Measurements from ENCODE around the gene SOCS6. TPM values are rescaled to one million over a fixed set of nuclear protein-coding genes. Genes with fewer than 3 reads are reported as not detected.

SOCS6 gene
- total and polyA plus RNA-seq, 2 donors (not counting 3 experiments of a cell fraction or from before 2014, with no cell fraction given), result 8.6 to 15.0 TPM

DNA sequence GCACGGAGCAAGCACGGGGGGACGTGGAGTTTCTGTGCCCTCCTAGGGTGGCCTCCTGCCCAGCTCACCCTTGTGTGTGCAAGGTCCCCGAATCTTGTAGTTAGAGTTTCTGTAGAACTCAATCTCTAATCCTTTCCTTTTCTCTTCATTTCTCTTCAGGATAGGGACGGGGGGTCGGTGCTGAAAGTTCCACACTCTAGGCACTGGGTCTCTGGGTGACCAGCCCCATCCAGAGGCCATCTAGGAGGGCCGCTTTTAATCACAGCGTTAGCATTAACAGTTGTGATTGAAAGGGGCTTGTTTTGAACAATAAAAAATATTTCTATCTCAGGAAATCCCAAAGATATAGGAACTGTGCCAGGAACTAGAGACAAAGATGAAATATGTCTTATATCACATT lies 10.5 kb downstream of the SOCS6 start:
- ChIA-PET POLR2A (no interaction called here), CTCF (no interaction called here)
- no peak overlapping the region for H3K9ac ChIP-seq (replicated peaks; ENCODE audit: extremely low read depth, insufficient read depth, low read length)
- no peaks in the 10 kb centered on the region for H3K27me3 ChIP-seq (ENCODE audit: control insufficient read depth in 2 of 2, insufficient read depth in 2 of 2, low read length in 2 of 2)
- dilution Hi-C loops (cut with MboI; ENCODE audit: extremely low pct_ligation_motif_present, low sequenced_read_pairs), result no loop called here
- no peak overlapping the region for H3K4me3 ChIP-seq (replicated peaks in 1 of 3; ENCODE audit: insufficient read depth in 1 of 3, low read depth in 1 of 3, low read length in 3 of 3)
- peaks cover 97% of the 10 kb centered on the region for H3K79me2 ChIP-seq (ENCODE audit: control insufficient read depth, insufficient read depth, low read length)
- no peak overlapping the region for H3K4me2 ChIP-seq (ENCODE audit: insufficient read depth, low read length)
- no peaks in the 10 kb centered on the region for H3K9me1 ChIP-seq (replicated peaks; ENCODE audit: control insufficient read depth, extremely low read depth, insufficient read depth, low read length)
- no TSS peak for BruUV-seq (replicated peaks)
- H2AFZ ChIP-seq (ENCODE audit: low read depth, low read length), result no peak overlapping the region
- DNase-seq (ENCODE audit: low read depth, low spot score) (no peak), FAIRE-seq (no peak)
- intact Hi-C loops (cut with micrococcal nuclease), result loop anchor here (5.0 kb wide), 1 partner anchor 33 kb away; no protein-coding TSS in a partner anchor
- H3K27ac ChIP-seq (ENCODE audit: insufficient read depth, low read depth, low read length), result no peak overlapping the region
- TF ChIP-seq, protein P1, sequence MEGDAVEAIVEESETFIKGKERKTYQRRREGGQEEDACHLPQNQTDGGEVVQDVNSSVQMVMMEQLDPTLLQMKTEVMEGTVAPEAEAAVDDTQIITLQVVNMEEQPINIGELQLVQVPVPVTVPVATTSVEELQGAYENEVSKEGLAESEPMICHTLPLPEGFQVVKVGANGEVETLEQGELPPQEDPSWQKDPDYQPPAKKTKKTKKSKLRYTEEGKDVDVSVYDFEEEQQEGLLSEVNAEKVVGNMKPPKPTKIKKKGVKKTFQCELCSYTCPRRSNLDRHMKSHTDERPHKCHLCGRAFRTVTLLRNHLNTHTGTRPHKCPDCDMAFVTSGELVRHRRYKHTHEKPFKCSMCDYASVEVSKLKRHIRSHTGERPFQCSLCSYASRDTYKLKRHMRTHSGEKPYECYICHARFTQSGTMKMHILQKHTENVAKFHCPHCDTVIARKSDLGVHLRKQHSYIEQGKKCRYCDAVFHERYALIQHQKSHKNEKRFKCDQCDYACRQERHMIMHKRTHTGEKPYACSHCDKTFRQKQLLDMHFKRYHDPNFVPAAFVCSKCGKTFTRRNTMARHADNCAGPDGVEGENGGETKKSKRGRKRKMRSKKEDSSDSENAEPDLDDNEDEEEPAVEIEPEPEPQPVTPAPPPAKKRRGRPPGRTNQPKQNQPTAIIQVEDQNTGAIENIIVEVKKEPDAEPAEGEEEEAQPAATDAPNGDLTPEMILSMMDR (IDR thresholded peaks at IDR 0.05; ENCODE audit: extremely low read depth in 1 of 2, insufficient read depth in 1 of 2, low read depth in 1 of 2, low read length in 2 of 2), result no peak
- TF ChIP-seq, protein P2, sequence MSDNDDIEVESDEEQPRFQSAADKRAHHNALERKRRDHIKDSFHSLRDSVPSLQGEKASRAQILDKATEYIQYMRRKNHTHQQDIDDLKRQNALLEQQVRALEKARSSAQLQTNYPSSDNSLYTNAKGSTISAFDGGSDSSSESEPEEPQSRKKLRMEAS (IDR thresholded peaks at IDR 0.05; ENCODE audit: insufficient read depth, insufficient read length), result no peak
- TF ChIP-seq MYC (IDR thresholded peaks at IDR 0.05; ENCODE audit: low read depth, low read length) (no peak), GATA2 (IDR thresholded peaks at IDR 0.05; ENCODE audit: insufficient read depth, insufficient read length, low read depth, low read length) (no peak), POLR2AphosphoS5 (IDR thresholded peaks at IDR 0.05; ENCODE audit: insufficient read depth, low read depth, low read length) (no peak), EZH2 (IDR thresholded peaks at IDR 0.05; ENCODE audit: borderline replicate concordance, low read depth, low read length, severe bottlenecking) (no peak), JUN (IDR thresholded peaks at IDR 0.05; ENCODE audit: borderline replicate concordance, insufficient read depth, insufficient read length, low read depth) (no peak), FOS (IDR thresholded peaks at IDR 0.05; ENCODE audit: borderline replicate concordance, insufficient read depth, low read length) (no peak), POLR2A (IDR thresholded peaks at IDR 0.05; ENCODE audit: low read depth, low read length) (no peak)
- no peaks in the 10 kb centered on the region for H3K9me3 ChIP-seq (replicated peaks; ENCODE audit: control insufficient read depth, insufficient read depth, low read length)
- H4K20me1 ChIP-seq (replicated peaks; ENCODE audit: control insufficient read depth, extremely low read depth, insufficient read depth, low read length), result peaks cover 8% of the 10 kb centered on the region
- H3K36me3 ChIP-seq (ENCODE audit: control insufficient read depth in 2 of 2, extremely low read depth in 1 of 2, insufficient read depth in 2 of 2, low read length in 2 of 2), result no peaks in the 10 kb centered on the region
- peaks cover 27% of the 10 kb centered on the region for H3K4me1 ChIP-seq (ENCODE audit: control insufficient read depth, extremely low read depth, insufficient read depth, low read length)

All from endothelial cell of umbilical vein (primary cell).